Erythroblast (primary cell): ENCODE results near the gene PAM.

Source experiments
- GATA1 ChIP-seq: IDR thresholded peaks from 2 replicates; pipeline ENCODE4 v1.6.1; 2011; ENCODE audit warnings: low read depth, mild to moderate bottlenecking, control low read depth, low read length, moderate library complexity
- POLR2A ChIP-seq: IDR thresholded peaks from 2 replicates; pipeline ENCODE4 v1.6.1; 2011; ENCODE audit warnings: mild to moderate bottlenecking, low read length

DNA sequence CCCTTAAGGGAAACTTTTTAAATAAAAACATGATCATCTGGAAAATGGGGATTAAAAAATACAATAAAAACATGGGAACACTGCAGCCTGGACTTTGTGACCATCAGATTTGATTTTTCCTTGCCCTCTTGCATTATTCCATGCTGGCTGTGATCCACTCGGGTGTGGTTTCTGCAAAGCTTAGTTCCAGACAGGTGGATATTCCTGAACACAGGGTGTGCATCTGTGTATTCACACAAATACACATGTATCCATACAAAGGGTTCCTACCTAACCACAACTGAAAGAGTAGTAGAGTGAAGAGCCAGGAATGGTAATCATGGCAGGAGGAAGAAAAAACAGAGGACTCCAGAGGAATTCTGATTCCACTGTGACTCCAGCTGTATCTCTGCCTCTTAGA, 178.2 kb downstream of the PAM start:
- TF ChIP-seq POLR2A (no peak), GATA1 (no peak)
